GM10266 (cell line): ENCODE results near the gene CCDC12.

Source experiments
- DNase-seq: peaks from one replicate; pipeline ENCODE4 v3.0.0; 2012; ENCODE audit errors: extremely low spot score
- TF ChIP-seq, protein P1 (sequence below): IDR thresholded peaks from 2 replicates; pipeline ENCODE4 v1.5.1; 2012; ENCODE audit warnings: mild to moderate bottlenecking, low read depth; ENCODE audit not compliant: control insufficient read depth, insufficient read depth; ENCODE audit errors: missing control alignments

CCDC12 gene

GRCh38 chr3:46950650-46951241 lies 25.8 kb downstream of the CCDC12 start:
- DNase-seq: no peak
- TF ChIP-seq, protein P1, sequence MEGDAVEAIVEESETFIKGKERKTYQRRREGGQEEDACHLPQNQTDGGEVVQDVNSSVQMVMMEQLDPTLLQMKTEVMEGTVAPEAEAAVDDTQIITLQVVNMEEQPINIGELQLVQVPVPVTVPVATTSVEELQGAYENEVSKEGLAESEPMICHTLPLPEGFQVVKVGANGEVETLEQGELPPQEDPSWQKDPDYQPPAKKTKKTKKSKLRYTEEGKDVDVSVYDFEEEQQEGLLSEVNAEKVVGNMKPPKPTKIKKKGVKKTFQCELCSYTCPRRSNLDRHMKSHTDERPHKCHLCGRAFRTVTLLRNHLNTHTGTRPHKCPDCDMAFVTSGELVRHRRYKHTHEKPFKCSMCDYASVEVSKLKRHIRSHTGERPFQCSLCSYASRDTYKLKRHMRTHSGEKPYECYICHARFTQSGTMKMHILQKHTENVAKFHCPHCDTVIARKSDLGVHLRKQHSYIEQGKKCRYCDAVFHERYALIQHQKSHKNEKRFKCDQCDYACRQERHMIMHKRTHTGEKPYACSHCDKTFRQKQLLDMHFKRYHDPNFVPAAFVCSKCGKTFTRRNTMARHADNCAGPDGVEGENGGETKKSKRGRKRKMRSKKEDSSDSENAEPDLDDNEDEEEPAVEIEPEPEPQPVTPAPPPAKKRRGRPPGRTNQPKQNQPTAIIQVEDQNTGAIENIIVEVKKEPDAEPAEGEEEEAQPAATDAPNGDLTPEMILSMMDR: no peak

- TF ChIP-seq, protein P1: no peak
- no peak for DNase-seq
Observed at GRCh38 chr3:46950177-46950576, 26.4 kb downstream of the CCDC12 start.

- peak; percentile 40 for DNase-seq
Observed at GRCh38 chr3:46948830-46949671, 27.5 kb downstream of the CCDC12 start.

DNA sequence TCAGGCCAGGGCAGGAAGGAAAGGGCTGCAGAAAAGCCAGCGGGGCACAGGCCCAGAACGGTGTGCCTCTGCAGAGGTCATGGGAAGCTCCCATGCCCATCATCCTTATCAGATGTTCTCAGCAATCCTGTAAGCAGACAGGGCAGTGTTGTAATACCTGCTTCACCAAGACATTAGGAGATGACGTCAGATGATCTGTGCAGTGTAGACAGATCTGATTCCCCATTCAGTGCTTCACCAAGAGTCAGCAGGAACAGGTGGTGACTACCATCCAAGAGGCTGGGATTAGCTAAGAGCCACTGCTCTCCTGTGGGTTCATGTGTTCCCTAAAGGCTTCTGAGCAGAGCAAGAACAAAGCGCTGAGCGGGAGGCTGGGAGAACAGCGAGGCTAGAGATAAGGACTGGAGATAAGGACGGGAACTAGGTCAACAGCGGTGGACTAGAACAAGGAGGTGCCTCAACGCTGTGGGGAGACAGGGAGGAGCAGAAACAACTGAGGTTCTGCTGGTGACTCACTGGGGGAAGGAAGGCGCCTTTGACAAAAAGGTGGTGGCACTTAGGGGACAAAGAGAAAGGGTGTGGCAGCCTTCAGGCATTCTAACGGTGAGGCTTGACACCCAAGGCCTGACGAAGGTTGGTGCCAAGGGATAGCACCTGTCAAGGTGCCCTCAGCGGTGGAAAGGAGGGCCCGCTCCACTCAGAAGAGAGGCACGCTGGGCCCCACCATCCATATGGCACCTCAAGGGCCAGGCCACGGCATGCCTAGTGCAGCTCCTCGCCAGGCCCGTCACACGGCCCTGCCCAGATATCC lies 28.4 kb downstream of the CCDC12 start:
- TF ChIP-seq, protein P1: no peak
- DNase-seq: no peak

More at GRCh38 chr3:46948830-46949671, 27.5 kb downstream of the CCDC12 start:
- TF ChIP-seq, protein P1: no peak

DNA sequence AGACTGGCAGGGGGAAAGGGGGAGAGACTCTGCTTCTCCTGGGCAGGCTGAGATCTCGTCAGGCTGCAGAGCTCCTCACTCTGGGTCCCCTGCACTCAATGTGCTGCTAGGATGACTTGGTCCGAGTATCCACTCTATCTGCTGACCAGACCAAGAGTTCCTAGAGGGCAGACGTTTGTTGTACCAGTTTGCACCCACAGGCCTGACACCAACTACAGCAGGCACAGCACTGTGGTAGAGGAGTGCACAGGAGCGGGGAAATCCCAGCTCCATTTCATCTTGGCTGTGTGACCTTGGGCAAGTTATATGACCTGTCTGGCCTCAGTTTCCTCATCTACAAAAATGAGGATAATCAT lies 29.0 kb downstream of the CCDC12 start:
- TF ChIP-seq, protein P1: no peak
- DNase-seq: no peak

DNA sequence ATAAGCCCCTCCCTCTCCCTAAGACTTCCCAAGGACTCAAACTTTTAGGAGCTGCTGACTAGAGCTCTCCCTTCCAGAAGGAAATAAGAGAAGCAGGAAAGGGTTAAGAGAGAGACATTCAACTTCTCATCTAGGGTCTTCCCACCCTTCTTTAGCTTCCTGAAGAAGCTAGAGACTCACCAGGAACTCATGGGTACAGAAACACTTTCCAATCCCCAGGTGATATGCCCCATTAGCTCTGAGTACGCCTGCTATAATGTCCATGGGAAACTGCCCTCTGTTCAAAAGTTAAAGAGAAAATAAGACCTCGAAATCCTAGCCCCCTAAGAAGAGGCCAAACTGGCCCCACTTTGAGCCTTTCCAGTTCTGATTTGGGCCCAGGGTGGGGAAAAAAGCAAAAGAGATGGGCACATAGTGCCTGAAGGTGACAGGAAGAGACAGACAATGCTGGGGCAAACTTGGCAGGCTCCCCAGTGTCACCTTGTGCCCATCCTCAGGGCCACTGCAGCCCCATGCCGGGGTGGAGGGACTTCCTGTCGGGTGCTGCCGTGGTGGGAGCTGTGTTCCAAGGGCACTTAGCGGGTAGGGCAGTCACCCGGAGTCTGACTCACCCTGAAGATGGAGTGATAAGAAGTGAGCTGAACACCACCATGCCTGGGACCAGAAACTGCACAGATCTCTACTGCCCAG lies 29.5 kb downstream of the CCDC12 start:
- no peak for DNase-seq
- TF ChIP-seq, protein P1: no peak
